Activated B cell treated with CpG ODN at 0.5 μM for 24 hours (primary cell): ENCODE measurements around the gene TSPAN9. TPM values are rescaled to one million over a fixed set of nuclear protein-coding genes. Genes with fewer than 3 reads are reported as not detected.

Experiments used
- ATAC-seq: fragments of 200-7000 bp; cut with Tn5 transposase; one replicate; pipeline ENCODE4 v1.10.0; 2021; ENCODE audit warnings: low read depth, mild to moderate bottlenecking, moderate library complexity
- CTCF ChIA-PET: fragments of 350-600 bp; sonication (Branson Sonifier 250); formaldehyde crosslinking; loops from one replicate; lab custom pipeline; 2021; ENCODE audit warnings: antibody characterized with exemption; lab: Charles Lee
- POLR2A ChIA-PET: fragments of 350-600 bp; sonication (Branson Sonifier 250); formaldehyde crosslinking; loops from one replicate; lab custom pipeline; 2021; ENCODE audit warnings: antibody characterized with exemption; lab: Charles Lee
- DNase-seq: peaks from one replicate; pipeline ENCODE4 v3.0.0; 2022
- H3K27ac Mint-ChIP-seq: one replicate; pipeline ENCODE4 v1.8.0; 2020; ENCODE audit warnings: mixed read lengths
- H3K27me3 Mint-ChIP-seq: one replicate; pipeline ENCODE4 v1.8.0; 2021; ENCODE audit warnings: mixed read lengths
- H3K36me3 Mint-ChIP-seq: one replicate; pipeline ENCODE4 v1.8.0; 2021; ENCODE audit warnings: low read depth, mixed read lengths
- H3K4me1 Mint-ChIP-seq: one replicate; pipeline ENCODE4 v1.8.0; 2021; ENCODE audit warnings: mixed read lengths
- H3K4me3 Mint-ChIP-seq: one replicate; pipeline ENCODE4 v1.8.0; 2020; ENCODE audit warnings: mild to moderate bottlenecking, mixed read lengths
- H3K9me3 Mint-ChIP-seq: one replicate; pipeline ENCODE4 v1.8.0; 2020; ENCODE audit warnings: mixed read lengths
- intact Hi-C: fragments of 100-400 bp; cut with micrococcal nuclease; formaldehyde crosslinking; loops from one replicate; pipeline ENCODE4 v1.15.1; 2024
- total RNA-seq: library from RNA; stranded (reverse); gene quantifications from 2 replicates; pipeline ENCODE4 v1.2.3, GENCODE V29; 2022
- TF ChIP-seq, protein P1 (sequence below): fragments of 200-600 bp; IDR thresholded peaks from one replicate; pipeline ENCODE4 v1.8.0; 2022; ENCODE audit warnings: antibody characterized with exemption, mild to moderate bottlenecking

The TSPAN9 gene
- total RNA-seq, 1 donor from 2014 or later = 0.20 TPM

GRCh38 chr12:3277306-3277943, 200.2 kb downstream of the TSPAN9 start:
- POLR2A ChIA-PET = no interaction called here
- TF ChIP-seq, protein P1, sequence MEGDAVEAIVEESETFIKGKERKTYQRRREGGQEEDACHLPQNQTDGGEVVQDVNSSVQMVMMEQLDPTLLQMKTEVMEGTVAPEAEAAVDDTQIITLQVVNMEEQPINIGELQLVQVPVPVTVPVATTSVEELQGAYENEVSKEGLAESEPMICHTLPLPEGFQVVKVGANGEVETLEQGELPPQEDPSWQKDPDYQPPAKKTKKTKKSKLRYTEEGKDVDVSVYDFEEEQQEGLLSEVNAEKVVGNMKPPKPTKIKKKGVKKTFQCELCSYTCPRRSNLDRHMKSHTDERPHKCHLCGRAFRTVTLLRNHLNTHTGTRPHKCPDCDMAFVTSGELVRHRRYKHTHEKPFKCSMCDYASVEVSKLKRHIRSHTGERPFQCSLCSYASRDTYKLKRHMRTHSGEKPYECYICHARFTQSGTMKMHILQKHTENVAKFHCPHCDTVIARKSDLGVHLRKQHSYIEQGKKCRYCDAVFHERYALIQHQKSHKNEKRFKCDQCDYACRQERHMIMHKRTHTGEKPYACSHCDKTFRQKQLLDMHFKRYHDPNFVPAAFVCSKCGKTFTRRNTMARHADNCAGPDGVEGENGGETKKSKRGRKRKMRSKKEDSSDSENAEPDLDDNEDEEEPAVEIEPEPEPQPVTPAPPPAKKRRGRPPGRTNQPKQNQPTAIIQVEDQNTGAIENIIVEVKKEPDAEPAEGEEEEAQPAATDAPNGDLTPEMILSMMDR = no peak
- DNase-seq = no peak
- CTCF ChIA-PET = interaction anchor here (1.5 to 5.0 kb wide), 2 partner anchors 133 to 141 kb away, joined by 3 to 82 read pairs; no protein-coding TSS in a partner anchor
- no peak overlapping the region for H3K4me3 Mint-ChIP-seq
- H3K9me3 Mint-ChIP-seq = no peaks in the 10 kb centered on the region
- peaks cover 25% of the 10 kb centered on the region for H3K27me3 Mint-ChIP-seq
- H3K36me3 Mint-ChIP-seq = no peaks in the 10 kb centered on the region
- no peak for ATAC-seq
- H3K4me1 Mint-ChIP-seq = peaks cover 5% of the 10 kb centered on the region
- intact Hi-C loops = loop anchor here (5.0 kb wide), 1 partner anchor 75 kb away; no protein-coding TSS in a partner anchor
- H3K27ac Mint-ChIP-seq = no peak overlapping the region

DNA sequence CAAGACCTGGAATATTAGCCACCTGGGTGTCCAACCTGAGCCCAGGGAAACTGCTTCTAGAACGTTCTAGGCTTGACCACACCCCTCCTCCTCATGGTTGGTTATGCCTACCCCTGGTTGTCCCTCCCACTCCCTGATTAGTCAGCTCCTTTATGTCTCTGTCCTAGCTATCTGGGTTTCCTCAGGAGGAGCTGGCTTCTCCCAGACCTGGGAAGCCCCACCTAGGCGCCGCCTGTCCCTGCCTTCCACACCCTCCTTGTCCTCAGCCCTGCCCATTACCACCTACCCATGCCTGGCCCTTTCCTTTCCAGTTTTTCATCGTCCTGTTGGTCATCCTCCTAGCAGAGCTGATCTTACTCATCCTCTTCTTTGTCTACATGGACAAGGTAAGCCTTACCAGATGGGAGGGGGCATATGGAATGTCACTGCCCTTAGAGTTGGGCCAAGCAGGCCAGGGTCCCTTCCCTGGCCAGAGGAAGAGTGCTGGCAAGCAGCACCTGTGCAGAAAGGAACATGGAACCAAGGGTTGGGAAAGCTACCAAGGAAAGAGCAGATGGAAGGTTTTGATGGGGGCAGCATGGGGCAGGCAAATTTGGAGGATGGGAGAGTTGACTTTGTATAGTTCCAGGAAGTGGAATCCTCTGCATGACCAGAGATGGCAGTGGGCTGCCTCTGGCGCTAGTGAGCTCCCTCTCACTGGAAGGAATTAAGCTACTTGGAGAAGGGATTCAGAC, 201.7 kb downstream of the TSPAN9 start:
- Mint-ChIP-seq H3K4me1 (peaks cover 5% of the 10 kb centered on the region), H3K4me3 (no peak overlapping the region), H3K36me3 (no peaks in the 10 kb centered on the region), H3K9me3 (no peaks in the 10 kb centered on the region), H3K27ac (no peak overlapping the region), H3K27me3 (peaks cover 22% of the 10 kb centered on the region)
- ChIA-PET CTCF (interaction anchor here (1.0 to 1.5 kb wide), 3 partner anchors 22 to 143 kb away, joined by 3 to 5 read pairs (median 5); no protein-coding TSS in a partner anchor), POLR2A (no interaction called here)
- no peak for DNase-seq
- TF ChIP-seq, protein P1 = no peak
- intact Hi-C loops = loop anchor here (5.0 kb wide), 1 partner anchor 77 kb away; no protein-coding TSS in a partner anchor
- no peak for ATAC-seq

DNA sequence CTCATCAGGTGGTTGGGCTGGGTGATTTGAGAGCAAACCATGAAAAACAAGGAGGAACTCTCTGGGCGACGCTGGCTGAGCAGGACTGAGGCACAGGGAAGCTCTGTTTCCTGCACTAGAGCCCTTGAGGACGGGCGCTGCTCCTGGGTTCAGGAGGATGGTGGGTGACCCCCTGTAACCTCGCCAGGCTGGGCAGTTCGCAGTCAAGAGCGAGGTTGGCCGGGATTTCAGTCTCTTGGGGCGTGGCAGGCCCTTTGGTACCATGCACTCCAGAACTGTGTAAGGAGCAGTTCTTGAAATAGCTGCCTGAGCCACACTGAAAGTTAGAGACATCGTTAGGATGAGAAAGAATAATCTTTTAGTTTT, 202.2 kb downstream of the TSPAN9 start:
- TF ChIP-seq, protein P1 = no peak
- DNase-seq (no peak), ATAC-seq (no peak)
- H3K36me3 Mint-ChIP-seq = no peaks in the 10 kb centered on the region
- ChIA-PET POLR2A (no interaction called here), CTCF (interaction anchor here (1.0 to 1.3 kb wide), 2 partner anchors 21 to 144 kb away, joined by 5 read pairs; no protein-coding TSS in a partner anchor)
- H3K27me3 Mint-ChIP-seq = peaks cover 25% of the 10 kb centered on the region
- peaks cover 5% of the 10 kb centered on the region for H3K4me1 Mint-ChIP-seq
- intact Hi-C loops = loop anchor here (5.0 kb wide), 1 partner anchor 77 kb away; no protein-coding TSS in a partner anchor
- no peak overlapping the region for H3K4me3 Mint-ChIP-seq
- no peaks in the 10 kb centered on the region for H3K9me3 Mint-ChIP-seq
- no peak overlapping the region for H3K27ac Mint-ChIP-seq

DNA sequence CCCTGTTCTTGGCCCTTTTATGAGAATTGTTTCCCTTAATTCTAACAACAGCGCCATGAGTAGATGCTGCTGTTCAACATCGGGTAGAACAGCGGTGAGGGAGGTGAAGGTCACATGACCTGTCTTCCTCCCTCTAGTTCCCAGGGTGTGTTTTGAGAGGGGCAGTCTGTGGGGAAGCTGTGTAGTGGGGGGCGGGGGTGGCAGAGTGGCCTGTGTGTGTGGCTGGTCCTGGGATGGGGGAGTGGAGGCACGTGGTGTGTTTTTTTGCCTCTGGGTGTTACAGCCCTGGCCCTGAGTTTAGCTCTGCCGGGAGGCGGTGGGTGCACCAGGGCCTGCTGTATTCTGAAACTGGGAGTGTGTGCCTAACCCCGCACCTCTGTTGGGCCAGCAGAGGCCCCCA, 202.7 kb downstream of the TSPAN9 start:
- intact Hi-C loops = loop anchor here (5.0 kb wide), 1 partner anchor 78 kb away; no protein-coding TSS in a partner anchor
- ATAC-seq = no peak
- H3K4me3 Mint-ChIP-seq = no peak overlapping the region
- DNase-seq = no peak
- H3K9me3 Mint-ChIP-seq = no peaks in the 10 kb centered on the region
- no peak overlapping the region for H3K27ac Mint-ChIP-seq
- CTCF ChIA-PET = interaction anchor here (0.8 to 1.0 kb wide), 2 partner anchors 21 to 206 kb away, joined by 3 to 5 read pairs; no protein-coding TSS in a partner anchor
- peaks cover 22% of the 10 kb centered on the region for H3K27me3 Mint-ChIP-seq
- H3K4me1 Mint-ChIP-seq = peaks cover 5% of the 10 kb centered on the region
- no peaks in the 10 kb centered on the region for H3K36me3 Mint-ChIP-seq
- TF ChIP-seq, protein P1 = no peak
- POLR2A ChIA-PET = no interaction called here

DNA sequence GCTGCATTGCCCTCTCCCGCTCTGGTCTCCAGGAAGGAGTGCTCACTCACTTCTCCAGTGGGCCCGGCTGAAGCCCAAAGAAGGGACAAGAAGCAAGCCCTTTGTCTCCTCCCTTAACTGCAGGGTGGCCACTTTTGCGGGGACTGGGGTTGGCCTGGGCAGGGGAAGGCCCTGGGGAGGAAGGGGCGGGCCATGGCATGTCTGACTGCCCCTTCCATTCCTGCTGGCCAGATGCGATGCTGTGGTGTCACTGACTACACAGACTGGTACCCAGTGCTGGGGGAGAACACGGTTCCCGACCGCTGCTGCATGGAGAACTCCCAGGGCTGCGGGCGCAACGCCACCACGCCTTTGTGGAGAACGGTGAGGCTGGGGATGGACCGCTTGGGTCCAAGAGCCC, 203.8 kb downstream of the TSPAN9 start:
- TF ChIP-seq, protein P1 = no peak
- Mint-ChIP-seq H3K4me3 (no peak overlapping the region), H3K27me3 (peaks cover 14% of the 10 kb centered on the region), H3K9me3 (no peaks in the 10 kb centered on the region), H3K4me1 (peaks cover 3% of the 10 kb centered on the region), H3K27ac (no peak overlapping the region), H3K36me3 (no peaks in the 10 kb centered on the region)
- ChIA-PET CTCF (interaction anchor here (0.8 to 1.6 kb wide), 2 partner anchors 19 to 207 kb away, joined by 3 read pairs; no protein-coding TSS in a partner anchor), POLR2A (no interaction called here)
- DNase-seq (no peak), ATAC-seq (no peak)
- intact Hi-C loops = no loop called here
